GM20000 (cell line): ENCODE results near the gene RHBG.

Experiments used
- DNase-seq: peaks from one replicate; pipeline ENCODE4 v3.0.0; 2012; ENCODE audit warnings: low spot score
- CTCF ChIP-seq: IDR thresholded peaks from 2 replicates; pipeline ENCODE4 v1.5.1; 2012; ENCODE audit warnings: mild to moderate bottlenecking, control low read depth; ENCODE audit errors: extremely low read depth, missing control alignments

RHBG gene

GRCh38 chr1:156366378-156367166 is 2.4 kb upstream of the RHBG start:
- DNase-seq = peak; percentile 23
- no peak for TF ChIP-seq CTCF

GRCh38 chr1:156367383-156368156 is 1.4 kb upstream of the RHBG start:
- TF ChIP-seq CTCF = no peak
- no peak for DNase-seq

GRCh38 chr1:156368157-156368658 is 803 bp upstream of the RHBG start:
- DNase-seq = no peak
- no peak for TF ChIP-seq CTCF

GRCh38 chr1:156369685-156370286 is 775 bp downstream of the RHBG start:
- peak; percentile 4 for DNase-seq

- DNase-seq = peak; percentile 5
- no peak for TF ChIP-seq CTCF
Measured at GRCh38 chr1:156371553-156372264, 2.7 kb downstream of the RHBG start.

- TF ChIP-seq CTCF = no peak
- no peak for DNase-seq
Measured at GRCh38 chr1:156372265-156372586, 3.2 kb downstream of the RHBG start.

GRCh38 chr1:156372876-156373275 is 3.9 kb downstream of the RHBG start:
- no peak for TF ChIP-seq CTCF
- DNase-seq = no peak
